WI38 (cell line): Measurements from ENCODE around the gene HOMEZ.
A peak's percentile ranks its signal among the peaks of the same experiment; 100 is the strongest.

Experiments
- H3K4me3 ChIP-seq: 2 replicates; pipeline ENCODE4 v1.5.1; 2011; ENCODE audit warnings: low read depth, mild to moderate bottlenecking, control low read depth, low read length
- CTCF ChIP-seq: IDR thresholded peaks from 2 replicates; pipeline ENCODE4 v1.5.1; 2012; ENCODE audit warnings: low read depth, mild to moderate bottlenecking, control low read depth, low read length

HOMEZ gene

GRCh38 chr14:23297611-23298277, 11.8 kb upstream of the HOMEZ start:
- no peak for TF ChIP-seq CTCF
- H3K4me3 ChIP-seq: no peak overlapping the region

- TF ChIP-seq CTCF: no peak
- no peak overlapping the region for H3K4me3 ChIP-seq
Observed at GRCh38 chr14:23297096-23297495, 11.2 kb upstream of the HOMEZ start.

- no peak for TF ChIP-seq CTCF
- no peak overlapping the region for H3K4me3 ChIP-seq
Observed at GRCh38 chr14:23296012-23296777, 10.3 kb upstream of the HOMEZ start.

GRCh38 chr14:23294734-23295561, 9.0 kb upstream of the HOMEZ start:
- no peak overlapping the region for H3K4me3 ChIP-seq
- peak; percentile 87 for TF ChIP-seq CTCF

GRCh38 chr14:23286902-23287479, 1.1 kb upstream of the HOMEZ start:
- peak overlapping the region; percentile 93 for H3K4me3 ChIP-seq
- no peak for TF ChIP-seq CTCF

- H3K4me3 ChIP-seq: peak overlapping the region; percentile 93
Observed at GRCh38 chr14:23285530-23286019, 357 bp downstream of the HOMEZ start.

More at GRCh38 chr14:23285530-23286019, 357 bp downstream of the HOMEZ start:
- TF ChIP-seq CTCF: no peak
